HG02642 (cell line): ENCODE measurements around the gene LOC128125822.
A peak's percentile ranks its signal among the peaks of the same experiment; 100 is the strongest.

Source experiments
- ATAC-seq: cut with Tn5 transposase; IDR thresholded peaks from one replicate; pipeline ENCODE4 v1.9.1; 2021; ENCODE audit warnings: mild to moderate bottlenecking; ENCODE audit not compliant: unreplicated experiment, poor library complexity

Gene LOC128125822

GRCh38 chr6:63553900-63554299 is 18.4 kb upstream of the LOC128125822 start:
- ATAC-seq = no peak

GRCh38 chr6:63554782-63555181 is 17.5 kb upstream of the LOC128125822 start:
- no peak for ATAC-seq

DNA sequence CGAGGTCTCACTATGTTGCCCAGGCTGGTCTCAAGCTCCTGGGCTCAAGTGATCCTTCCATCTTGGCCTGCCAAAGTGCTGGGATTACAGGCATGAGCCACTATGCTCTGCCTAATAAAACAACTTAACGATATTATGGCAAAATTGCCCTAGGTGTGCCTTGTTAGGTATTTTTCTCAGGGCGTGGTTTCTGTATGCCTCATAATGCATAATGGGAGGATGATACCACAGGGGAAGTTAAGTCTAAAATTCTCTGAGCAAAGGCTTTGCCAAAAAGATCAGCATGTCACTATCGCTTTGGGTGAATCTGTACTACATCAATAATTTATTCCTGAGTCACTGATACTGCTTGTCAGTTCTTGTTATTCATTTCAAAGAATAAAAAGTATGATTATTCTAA is 15.9 kb upstream of the LOC128125822 start:
- no peak for ATAC-seq

DNA sequence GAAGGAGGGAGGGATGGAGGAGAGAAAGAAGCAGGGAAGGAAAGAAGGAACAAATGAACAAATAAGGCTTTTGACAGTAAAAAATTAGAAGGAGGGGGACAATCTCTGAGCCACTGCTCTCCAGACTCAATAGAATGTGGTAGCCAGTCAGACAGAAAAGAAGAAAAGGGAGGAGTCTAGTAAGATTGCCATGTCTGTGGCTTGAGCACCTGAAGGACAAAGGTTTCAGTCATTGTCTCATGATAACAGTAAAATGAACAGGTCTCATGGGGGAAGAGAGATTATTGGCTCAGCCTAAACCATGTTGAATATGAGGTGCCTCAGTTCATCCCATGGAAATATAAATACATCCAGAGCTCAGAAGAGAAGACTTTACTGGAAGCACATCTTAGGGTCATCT is 14.0 kb upstream of the LOC128125822 start:
- ATAC-seq = peak; percentile 58

DNA sequence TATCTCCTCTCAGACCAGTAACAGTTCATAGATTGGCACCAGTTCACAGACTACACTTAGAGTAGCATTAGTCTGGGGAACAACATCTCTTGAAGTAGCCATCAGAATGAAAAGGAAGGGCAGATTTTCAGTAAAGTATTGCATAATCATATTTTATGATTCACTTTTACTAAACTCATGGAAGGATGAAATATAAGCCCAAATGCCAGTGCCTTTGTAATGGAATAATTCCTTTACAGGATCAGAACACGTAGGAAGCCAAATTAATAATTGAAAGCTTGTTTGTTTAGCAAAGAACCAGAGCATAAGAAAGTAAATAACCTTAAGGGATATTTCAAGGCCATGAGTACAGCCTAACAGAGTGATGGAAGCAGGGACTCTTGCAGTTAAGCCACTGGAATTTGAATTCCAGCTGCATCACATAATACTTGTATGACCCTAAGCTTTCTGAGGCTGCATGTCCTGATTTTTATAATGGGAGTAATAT is 11.4 kb upstream of the LOC128125822 start:
- ATAC-seq = no peak

- no peak for ATAC-seq
Observed at GRCh38 chr6:63561288-63561687, 11.0 kb upstream of the LOC128125822 start.

GRCh38 chr6:63563235-63563634 is 9.0 kb upstream of the LOC128125822 start:
- ATAC-seq = no peak

GRCh38 chr6:63565058-63565726 is 7.1 kb upstream of the LOC128125822 start:
- no peak for ATAC-seq

DNA sequence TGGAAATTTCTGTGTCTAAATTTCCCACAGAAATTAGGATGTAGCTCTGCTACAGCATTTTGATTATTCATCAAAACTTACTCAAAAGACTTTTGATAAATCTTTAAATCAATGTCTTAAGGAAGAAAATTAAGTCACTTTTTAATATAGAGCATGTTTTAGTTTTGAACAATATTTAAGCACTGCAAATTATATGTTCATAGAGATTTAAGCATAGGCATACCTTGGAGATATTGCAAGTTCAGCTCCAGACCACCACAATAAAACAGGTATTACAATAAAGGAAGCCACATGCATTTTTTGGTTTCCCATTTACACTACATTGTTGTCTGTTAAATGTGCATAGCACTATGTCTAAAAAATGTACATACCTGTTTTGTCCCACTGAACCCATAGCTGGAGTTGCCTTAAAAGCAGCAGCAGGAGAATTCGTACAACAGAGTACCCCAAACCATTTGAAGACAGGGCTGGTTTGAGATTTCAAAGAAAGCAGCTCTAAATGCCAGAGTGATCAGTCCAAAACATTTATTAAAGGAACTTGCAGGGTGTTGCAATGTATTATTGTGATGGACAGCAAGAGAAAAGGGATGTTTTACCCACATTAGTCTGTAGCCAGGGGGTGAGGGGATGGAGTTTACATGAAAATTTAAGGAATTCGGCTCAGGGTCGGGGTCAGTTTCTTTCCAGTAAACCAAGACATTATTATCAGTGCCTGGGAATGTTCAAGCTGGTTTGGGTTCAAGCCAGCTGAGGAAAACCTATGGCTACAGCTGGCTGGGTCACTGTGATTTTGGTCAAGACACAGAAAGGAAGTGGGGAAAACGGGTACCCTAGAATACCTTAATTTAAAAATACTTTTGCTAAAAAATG is 6.3 kb upstream of the LOC128125822 start:
- no peak for ATAC-seq

GRCh38 chr6:63567966-63568365 is 4.3 kb upstream of the LOC128125822 start:
- ATAC-seq = no peak

- ATAC-seq = no peak
Observed at GRCh38 chr6:63571361-63572043, 778 bp upstream of the LOC128125822 start.

DNA sequence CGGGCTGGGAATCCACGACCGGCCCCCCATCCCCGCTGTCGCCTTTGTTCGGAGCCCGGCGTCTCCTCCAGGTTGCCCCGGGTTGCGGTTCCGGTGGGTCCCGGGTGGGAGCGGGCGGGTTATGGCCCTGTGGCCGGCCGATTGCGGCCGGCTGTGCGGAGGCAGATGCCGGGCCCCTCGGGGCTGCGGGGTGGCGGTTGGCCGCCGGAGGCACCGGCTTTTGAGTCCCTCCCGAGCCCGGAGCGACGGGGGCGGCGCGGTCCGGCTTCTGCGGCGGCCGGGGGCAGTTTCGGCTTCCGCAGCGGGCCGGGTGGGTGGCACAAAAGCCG is 431 bp downstream of the LOC128125822 start:
- ATAC-seq = peak; percentile 4

DNA sequence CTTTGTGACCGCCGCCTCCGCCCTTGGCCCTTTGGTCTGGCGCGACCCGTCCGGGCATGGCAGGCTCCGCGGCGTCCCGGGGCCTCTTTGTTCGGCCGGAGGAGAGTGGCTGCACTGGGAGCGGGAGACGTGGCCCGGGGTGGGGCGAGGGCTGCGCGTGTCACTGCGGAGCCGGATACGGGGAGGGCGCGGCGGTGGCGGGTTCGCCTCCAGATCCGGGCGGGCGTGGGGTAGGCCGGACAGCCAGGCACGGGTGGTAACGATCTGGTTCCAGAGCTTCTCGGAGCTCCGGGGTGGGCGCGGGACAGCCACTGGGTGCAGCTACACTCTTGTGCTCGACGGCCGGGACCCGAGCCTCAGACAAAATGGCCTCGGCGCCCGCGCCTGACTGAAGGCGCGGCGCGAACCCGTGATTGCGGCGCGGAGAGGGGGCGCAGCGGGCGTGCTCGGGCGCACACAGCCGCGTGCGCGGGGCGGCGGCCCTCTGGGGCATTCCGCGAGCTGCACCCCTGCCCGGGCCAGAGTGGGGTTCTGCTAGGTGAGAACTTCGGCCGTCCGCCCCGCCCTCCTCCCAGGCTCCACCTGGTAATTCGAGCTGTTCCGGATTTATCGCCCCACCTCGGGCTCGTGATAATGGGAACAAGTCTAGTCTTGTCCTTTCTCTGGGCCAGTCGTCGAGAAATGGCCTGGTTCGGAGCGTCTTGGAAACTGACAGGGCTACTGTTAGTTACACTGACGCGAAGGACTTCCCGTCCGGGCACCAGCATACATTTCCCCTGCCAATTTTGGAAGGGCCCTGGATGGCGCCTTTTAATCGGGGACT is 1.0 kb downstream of the LOC128125822 start:
- ATAC-seq = peak; percentile 52

- no peak for ATAC-seq
Observed at GRCh38 chr6:63573899-63574553, 1.7 kb downstream of the LOC128125822 start.

DNA sequence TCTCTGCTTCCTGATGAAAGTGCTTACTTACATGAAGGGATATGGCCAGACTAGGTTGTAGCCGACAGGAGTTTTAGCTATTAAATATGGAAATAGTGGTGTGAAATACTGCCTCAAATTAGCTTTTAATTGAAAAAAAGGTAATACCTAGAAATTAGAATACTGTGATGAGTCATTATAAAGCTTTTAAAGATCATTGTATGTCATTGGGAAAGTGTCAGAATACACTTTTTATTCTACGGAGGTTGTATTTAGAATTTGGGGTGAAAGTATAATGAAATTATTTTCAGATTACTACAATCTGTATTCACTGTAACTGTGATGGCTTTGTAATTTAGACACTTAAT is 2.2 kb downstream of the LOC128125822 start:
- no peak for ATAC-seq

GRCh38 chr6:63576147-63576772 is 4.0 kb downstream of the LOC128125822 start:
- no peak for ATAC-seq

DNA sequence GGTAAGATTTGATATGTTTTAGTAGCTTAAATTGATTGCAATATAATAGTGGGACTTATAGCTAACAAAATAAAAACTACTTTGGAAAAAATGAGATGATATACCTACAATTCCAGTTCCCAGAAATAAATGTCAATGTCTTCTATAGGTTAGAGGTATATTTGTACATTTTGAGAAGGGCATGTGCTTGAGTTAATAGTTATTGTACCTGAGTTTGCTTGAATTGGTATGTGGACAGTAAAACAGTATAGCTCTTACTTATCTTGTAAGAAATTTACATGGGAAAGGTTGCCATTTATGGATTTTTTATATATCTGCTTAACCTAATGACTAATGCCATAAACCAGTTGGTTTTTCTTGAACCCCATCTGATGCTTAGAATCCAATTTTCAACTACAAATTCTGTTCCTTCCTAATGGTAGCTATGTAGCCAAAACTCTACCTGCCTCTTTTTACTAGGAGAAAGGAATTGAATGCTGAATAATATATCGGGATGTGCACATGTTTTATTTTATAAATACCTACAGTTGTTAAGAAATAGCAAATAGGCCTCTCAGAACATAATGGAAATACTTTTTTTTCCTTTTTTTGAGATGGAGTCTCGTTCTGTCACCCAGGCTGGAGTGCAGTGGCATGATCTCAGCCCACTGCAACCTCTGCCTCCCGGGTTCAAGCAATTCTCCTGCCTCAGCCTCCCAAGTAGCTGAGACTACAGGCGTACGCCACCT is 4.9 kb downstream of the LOC128125822 start:
- no peak for ATAC-seq

- ATAC-seq = no peak
Observed at GRCh38 chr6:63578757-63579156, 6.5 kb downstream of the LOC128125822 start.
